Measurements from ENCODE around the gene MARS1. TPM values are rescaled to one million over a fixed set of nuclear protein-coding genes. Genes with fewer than 3 reads are reported as not detected.

MARS1 gene
- total RNA-seq, 1 experiment from 2014 or later: 202 TPM

- no peak for DNase-seq (ENCODE audit: low spot score)
Observed at GRCh38 chr12:57528831-57529555, 41.1 kb downstream of the MARS1 start.

DNA sequence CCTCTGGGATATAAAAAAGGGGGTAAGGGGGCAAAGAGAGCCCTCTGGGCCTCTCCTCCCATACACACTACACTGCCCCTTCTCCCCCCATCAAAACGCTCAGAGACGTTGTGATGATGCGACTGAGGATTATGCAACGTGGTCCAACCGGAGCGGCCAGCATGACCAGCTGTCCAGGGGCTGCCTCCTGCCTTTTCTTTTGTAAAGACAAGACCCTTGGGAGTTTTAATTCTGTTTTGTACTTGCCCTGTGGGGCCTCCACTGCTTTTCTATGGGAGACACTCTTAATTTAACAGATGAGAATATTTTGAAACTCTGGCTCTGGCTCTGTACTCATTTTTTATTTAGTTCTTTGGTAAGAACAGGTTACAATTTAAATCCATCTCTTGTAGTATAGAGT lies 42.0 kb downstream of the MARS1 start:
- no peak for DNase-seq (ENCODE audit: low spot score)

- no peak for DNase-seq (ENCODE audit: low spot score)
Observed at GRCh38 chr12:57530396-57531142, 42.7 kb downstream of the MARS1 start.

GRCh38 chr12:57531836-57532235 lies 44.0 kb downstream of the MARS1 start:
- DNase-seq (ENCODE audit: low spot score): no peak

DNA sequence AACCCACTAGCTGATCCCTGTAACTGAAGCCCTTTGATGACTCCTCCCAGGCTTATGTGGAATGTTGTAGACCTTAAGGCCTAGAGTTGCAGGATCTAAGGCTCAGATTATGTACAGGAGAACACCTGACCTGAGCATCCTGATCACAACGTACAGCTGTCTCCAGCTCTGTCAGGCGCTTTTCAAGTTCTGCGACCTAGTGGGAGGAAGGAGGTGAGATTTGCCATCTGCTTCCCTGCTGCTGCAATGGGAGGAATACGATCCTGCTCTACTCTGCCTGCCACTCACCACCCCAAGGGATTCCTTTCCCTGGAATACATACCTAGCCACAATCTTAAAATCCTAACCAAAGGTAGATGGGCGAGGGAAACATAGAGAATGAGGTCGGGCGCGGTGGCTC lies 45.2 kb downstream of the MARS1 start:
- DNase-seq (ENCODE audit: low spot score): no peak

DNA sequence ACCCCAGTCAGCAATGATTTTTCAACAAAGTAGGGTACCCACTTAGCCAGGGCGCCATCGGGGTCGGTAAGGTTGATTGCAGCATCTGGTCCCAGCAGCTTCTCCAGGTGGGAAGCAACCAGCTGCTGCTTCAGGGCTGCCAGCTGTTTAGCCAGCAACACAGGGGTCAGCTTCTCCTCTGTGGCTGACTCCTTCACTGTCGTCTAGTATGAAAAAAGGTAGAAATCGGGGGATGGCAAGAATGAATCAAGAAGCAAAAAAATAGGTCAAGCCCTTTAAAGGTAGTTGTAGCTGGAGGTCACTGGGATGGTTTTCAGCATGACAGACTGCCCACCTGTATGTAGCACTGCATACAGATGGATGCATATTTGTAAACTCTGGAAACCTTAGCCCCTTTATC lies 46.4 kb downstream of the MARS1 start:
- DNase-seq (ENCODE audit: low spot score): no peak

DNA sequence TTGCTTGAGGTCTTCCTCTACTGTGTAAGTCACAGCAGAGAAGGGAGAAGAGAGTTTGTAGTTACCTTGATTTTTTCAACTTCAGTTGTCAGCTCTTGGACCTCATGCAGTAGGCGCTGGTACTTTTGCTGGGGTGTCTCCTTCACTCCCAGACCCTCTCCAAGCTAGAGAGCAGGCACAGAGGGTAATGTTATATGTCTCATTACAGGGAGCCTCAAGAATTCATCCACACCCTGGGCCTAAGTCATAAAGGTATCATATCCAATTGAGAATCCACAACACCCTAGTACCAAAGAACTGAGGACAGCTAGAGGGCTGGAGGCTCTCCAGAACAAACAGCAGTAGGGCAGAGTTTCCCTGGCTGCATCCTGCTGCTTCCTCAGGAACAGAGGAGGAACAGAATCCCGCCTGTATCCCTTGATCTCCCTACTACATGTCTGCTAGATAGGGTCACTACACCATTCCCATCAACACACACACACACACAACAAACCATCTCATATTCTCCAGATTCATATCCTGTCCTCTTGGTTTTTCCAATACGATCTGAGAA lies 47.2 kb downstream of the MARS1 start:
- no peak for DNase-seq (ENCODE audit: low spot score)

- no peak for DNase-seq (ENCODE audit: low spot score)
Observed at GRCh38 chr12:57535764-57536596, 48.1 kb downstream of the MARS1 start.

GRCh38 chr12:57536597-57536942 lies 48.7 kb downstream of the MARS1 start:
- DNase-seq (ENCODE audit: low spot score): no peak

DNA sequence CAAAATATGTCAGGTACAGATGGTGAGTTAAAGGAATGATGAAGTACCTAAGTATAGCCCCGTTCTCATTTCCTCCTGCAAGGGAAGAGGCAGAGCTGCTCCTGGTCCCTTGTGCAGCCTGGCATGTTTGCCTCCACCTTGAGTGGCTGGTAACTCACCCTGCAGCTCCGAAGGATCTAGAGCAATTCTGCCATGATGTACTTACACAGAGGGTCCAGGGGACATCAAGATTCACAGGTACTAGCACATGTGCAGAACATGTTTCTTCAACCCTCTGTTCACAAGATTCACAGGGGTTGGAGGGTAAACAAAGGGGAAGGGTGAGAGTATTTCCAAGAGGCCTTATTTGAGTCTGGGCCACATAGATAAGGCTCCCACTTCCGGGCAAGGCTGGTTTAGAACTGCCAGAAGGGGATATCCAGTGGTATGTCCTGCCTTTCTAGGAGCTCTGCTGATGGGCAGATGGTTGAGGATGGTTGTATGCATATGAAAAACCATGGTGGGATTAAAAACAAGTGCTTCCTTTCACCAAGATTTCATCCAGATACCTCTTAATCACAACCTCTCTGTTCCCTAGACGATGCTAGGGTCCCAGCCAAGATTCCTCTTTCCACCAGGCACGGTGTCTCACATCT lies 51.4 kb downstream of the MARS1 start:
- DNase-seq (ENCODE audit: low spot score): no peak

DNA sequence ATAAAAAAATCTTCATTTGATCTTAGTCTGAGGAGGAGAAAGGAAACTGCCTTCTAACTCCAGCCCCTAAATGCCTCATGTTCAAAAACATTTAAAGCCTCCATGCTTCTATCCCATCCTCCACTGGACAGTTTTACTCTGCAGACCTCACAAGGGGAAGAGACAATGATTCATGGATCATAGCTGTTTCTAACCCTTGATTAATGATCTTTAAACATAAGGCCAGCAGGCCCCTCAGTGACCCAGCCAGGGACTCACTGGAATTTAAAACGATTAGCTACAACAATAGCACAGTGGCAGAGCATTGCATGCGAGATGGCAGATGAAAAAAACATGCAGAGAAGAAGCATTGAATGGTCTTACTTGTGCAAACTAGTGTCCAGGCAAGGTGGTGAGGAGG lies 53.1 kb downstream of the MARS1 start:
- no peak for DNase-seq (ENCODE audit: low spot score)

- no peak for DNase-seq (ENCODE audit: low spot score)
Observed at GRCh38 chr12:57541717-57542116, 53.8 kb downstream of the MARS1 start.

GRCh38 chr12:57543581-57543980 lies 55.7 kb downstream of the MARS1 start:
- no peak for DNase-seq (ENCODE audit: low spot score)

DNA sequence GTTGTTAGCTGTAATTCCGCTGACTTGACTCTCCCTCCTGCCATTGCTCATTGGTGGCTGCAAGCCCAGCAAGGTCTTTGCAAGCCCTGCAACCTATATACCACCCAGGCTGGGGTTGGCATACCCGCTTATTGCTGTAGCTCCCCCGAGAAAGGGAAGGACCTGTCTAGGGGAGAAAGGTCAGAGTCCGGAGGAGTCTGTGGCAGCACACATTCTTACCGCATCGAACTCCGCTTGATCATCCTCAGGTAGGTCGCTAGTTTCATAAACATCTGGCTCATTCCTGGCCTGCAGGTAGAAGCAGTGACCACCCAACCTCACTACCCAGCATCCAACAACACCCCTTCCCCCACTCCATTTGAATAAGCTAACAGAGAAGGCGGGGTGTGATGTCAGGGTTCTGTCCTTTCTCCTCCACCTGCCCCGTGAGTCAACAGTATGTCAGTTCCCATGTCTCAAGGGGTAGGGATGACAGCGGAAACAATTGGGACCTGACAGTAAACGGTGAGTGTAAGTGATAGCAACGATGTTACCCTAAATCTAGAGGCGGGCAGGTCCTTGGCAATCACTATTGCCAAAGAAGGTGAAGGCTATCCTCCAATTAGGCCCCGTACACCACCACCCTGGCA lies 58.1 kb downstream of the MARS1 start:
- no peak for DNase-seq (ENCODE audit: low spot score)

DNA sequence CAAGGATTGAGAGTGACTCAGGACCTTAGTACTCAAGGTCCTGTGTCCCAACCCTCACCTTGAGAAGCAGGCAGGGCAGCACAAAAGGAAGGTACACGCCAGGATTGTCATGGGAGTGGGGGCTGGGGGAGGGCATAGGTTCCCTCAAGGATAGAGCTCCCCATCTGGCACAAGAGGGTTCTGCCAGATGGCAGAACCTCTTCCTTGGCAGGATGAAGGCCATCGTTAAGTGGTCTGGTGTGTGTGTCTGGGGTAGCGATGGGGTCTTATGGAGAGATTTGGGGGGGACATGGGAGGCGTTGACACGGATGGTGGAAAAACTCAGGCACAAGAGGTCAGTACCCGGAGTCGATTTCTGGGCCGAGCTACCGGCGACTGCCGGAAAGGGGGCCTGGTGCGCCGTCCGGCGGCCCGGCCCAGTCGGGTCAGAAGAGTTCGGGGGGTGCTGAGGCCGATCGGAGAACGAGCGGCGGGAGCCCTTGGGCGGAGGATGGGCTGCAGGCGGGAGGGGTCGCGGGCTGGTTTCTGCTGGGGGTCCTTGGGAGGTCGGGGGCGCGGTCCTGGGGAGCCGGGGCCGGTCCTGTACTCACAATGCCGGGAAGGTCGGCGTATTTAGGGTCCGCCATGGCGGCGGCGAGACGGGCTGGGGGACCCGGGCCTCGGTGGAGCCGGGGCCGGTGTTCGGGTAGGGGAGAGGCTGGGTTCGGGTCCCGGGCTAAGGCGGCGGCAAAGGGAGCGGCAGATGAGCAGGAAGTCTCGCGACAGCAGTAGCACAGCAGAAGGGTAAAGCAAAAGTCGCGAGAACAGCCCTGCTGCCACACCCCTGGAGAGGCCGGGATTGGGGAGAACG lies 58.8 kb downstream of the MARS1 start, which contains the start of gene DCTN2:
DCTN2 (minus strand) TSS at position 755 of the 850 bp plus-strand sequence; CDS start at position 626, 129 bp downstream.
- peak; percentile 97 for DNase-seq (ENCODE audit: low spot score)

DNA sequence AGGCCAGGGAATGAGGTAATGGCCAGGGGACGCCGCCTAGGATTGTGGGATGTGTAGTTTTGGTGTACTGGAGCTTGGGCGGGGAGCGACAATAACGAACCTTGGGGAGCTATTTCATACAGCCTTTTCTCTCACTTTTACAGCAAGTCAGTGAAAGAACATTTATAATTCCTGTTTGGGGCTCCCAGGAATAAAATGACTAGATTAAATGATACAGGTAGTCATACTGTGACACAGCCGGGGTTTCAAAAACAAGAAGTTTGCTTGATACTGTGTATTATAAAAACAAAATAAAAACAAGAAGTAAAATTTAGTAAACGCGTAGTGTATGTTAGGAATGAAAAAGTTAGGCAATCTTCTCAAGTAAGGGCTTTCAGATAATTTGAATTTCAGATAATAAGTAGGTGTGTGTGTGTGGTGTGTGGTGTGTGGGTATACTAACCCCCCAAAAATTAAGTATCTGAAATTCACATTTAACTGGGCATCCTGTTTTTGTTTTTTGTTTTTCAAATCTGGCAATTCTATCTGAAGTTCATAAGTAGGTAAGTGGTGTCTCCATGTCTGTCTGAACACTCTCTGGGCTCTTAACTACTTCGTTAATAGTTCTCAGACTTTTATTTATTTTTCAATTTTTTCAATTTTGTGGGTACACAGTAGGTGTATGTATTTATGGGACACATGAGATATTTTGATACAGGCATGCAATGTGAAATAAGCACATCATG lies 59.6 kb downstream of the MARS1 start:
- DNase-seq (ENCODE audit: low spot score): no peak

GRCh38 chr12:57548013-57548315 lies 60.1 kb downstream of the MARS1 start:
- DNase-seq (ENCODE audit: low spot score): no peak

- no peak for DNase-seq (ENCODE audit: low spot score)
Observed at GRCh38 chr12:57548488-57548887, 60.6 kb downstream of the MARS1 start.

DNA sequence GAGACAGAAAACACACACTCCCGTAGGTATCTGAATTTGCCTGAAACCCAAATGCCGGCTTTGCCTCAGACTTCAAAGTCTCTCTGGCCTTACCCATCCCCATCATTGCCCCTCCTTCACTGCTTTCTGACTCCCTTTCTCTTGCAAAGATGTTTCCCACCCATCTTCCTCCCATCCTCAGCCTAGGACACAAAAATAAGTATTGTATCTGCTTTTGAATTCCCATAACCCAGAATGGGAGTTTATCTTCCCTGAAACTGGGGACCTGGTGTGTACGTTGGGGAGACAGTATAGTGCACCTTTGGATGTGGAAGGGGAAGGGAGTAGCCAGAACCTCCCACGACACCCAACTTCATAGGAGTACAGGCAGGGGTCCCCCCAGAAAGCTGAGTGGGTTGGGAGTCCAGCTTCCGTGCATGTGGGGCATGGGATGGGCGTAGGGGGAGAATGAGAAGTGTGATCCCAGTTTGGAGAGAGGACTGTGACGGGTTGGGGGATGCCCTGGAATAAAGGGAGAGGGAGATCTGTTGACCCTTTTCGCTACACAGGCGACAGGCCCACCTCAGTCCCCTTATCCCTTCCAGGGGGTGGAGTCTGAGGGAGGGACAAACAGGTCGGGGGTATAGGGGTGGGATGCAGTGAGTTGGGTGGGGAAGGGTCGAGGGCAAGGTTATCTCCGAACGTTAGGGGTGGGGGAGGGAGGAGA lies 61.5 kb downstream of the MARS1 start:
- DNase-seq (ENCODE audit: low spot score): no peak
